HL-60 (cell line): ENCODE measurements around the gene TBCD.

Experiments
- CTCF ChIP-seq: IDR thresholded peaks from one replicate; pipeline ENCODE4 v1.5.1; 2011; ENCODE audit warnings: low read length, control low read depth, inconsistent platforms; ENCODE audit not compliant: insufficient read depth
- GABPA ChIP-seq: IDR thresholded peaks from 2 replicates; pipeline ENCODE4 v1.6.1; 2012; ENCODE audit warnings: low read depth
- POLR2AphosphoS5 ChIP-seq: IDR thresholded peaks from 2 replicates; pipeline ENCODE4 v1.6.1; 2012; ENCODE audit warnings: low read depth
- TF ChIP-seq, protein P1 (sequence below): IDR thresholded peaks from 2 replicates; pipeline ENCODE4 v1.6.1; 2012; ENCODE audit warnings: low read depth; ENCODE audit not compliant: insufficient replicate concordance

DNA sequence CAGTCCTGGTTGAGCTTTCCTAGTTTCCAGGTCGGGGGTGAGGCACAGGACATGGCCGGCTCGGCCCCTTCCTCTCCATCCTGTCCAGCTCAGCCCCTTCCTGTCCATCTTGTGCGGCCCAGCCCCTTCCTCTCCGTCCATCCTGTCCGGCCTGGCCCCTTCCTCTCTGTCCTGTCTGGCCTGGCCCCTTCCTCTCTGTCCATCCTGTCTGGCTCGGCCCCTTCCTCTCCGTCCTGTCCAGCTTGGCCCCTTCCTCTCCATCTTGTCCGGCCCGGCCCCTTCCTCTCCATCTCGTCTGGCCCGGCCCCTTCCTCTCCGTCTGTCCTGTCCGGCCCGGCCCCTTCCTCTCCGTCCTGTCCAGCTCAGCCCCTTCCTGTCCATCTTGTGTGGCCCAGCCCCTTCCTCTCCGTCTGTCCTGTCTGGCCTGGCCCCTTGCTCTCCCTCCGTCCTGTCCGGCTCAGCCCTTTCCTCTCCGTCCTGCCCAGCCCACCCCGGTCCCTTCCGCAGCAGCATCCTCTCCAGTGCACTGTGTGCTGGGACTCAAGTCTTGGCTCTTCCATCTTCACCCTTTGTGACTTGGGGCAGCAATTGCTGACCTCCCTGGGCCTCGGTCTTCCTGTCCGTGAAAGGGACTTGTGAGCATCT is 93.4 kb downstream of the TBCD start:
- no peak for TF ChIP-seq CTCF
- TF ChIP-seq, protein P1, sequence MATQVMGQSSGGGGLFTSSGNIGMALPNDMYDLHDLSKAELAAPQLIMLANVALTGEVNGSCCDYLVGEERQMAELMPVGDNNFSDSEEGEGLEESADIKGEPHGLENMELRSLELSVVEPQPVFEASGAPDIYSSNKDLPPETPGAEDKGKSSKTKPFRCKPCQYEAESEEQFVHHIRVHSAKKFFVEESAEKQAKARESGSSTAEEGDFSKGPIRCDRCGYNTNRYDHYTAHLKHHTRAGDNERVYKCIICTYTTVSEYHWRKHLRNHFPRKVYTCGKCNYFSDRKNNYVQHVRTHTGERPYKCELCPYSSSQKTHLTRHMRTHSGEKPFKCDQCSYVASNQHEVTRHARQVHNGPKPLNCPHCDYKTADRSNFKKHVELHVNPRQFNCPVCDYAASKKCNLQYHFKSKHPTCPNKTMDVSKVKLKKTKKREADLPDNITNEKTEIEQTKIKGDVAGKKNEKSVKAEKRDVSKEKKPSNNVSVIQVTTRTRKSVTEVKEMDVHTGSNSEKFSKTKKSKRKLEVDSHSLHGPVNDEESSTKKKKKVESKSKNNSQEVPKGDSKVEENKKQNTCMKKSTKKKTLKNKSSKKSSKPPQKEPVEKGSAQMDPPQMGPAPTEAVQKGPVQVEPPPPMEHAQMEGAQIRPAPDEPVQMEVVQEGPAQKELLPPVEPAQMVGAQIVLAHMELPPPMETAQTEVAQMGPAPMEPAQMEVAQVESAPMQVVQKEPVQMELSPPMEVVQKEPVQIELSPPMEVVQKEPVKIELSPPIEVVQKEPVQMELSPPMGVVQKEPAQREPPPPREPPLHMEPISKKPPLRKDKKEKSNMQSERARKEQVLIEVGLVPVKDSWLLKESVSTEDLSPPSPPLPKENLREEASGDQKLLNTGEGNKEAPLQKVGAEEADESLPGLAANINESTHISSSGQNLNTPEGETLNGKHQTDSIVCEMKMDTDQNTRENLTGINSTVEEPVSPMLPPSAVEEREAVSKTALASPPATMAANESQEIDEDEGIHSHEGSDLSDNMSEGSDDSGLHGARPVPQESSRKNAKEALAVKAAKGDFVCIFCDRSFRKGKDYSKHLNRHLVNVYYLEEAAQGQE, result no peak
- no peak for TF ChIP-seq POLR2AphosphoS5
- TF ChIP-seq GABPA, result no peak
